Kidney epithelial cell (primary cell): Measurements from ENCODE around the gene ANAPC10. TPM values are rescaled to one million over a fixed set of nuclear protein-coding genes. Genes with fewer than 3 reads are reported as not detected.

Experiments
- DNase-seq: peaks from one replicate; pipeline ENCODE4 v3.0.0-alpha.2; 2010; ENCODE audit warnings: low read depth
- H3K27me3 ChIP-seq: 2 replicates; pipeline ENCODE4 v1.6.0; 2011; ENCODE audit warnings: low read length; ENCODE audit not compliant: control insufficient read depth, insufficient read depth
- H3K36me3 ChIP-seq: 2 replicates; pipeline ENCODE4 v1.5.1; 2011; ENCODE audit warnings: low read length; ENCODE audit not compliant: control insufficient read depth, insufficient read depth
- H3K4me3 ChIP-seq: 2 replicates; pipeline ENCODE4 v1.5.1; 2011; ENCODE audit warnings: low read depth, mild to moderate bottlenecking, control low read depth, low read length
- total RNA-seq: library from RNA; depleted of rRNA; stranded (reverse); fragments of >200 nt; gene quantifications from 2 replicates; pipeline ENCODE4 v1.2.3, GENCODE V29; 2015
- TF ChIP-seq, protein P1 (sequence below): IDR thresholded peaks from 2 replicates; pipeline ENCODE4 v1.5.1; 2011; ENCODE audit warnings: mild to moderate bottlenecking, moderate library complexity, low read length, control low read depth, inconsistent platforms; ENCODE audit not compliant: insufficient read depth, poor library complexity, severe bottlenecking

ANAPC10 gene
- total RNA-seq, 1 donor from 2014 or later = 25.0 TPM

DNA sequence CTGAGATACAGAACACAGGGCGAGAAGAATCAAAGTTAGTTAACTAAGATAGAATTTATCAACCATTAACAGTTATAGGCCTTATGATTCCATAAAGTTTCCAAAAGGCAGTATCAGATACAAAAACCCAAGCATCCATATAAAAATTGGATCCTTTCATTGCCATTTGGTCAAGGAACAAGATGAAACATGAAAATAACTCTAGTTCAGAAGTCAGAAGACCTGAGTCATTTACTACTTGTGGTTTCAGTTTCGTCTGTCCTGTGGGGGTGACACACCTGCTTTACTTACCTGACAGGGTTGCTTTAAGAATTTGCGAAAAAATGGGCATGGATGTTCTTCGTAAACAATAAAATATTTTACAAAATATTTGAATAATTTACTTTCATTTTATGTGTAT, 130.8 kb downstream of the ANAPC10 start:
- no peaks in the 10 kb centered on the region for H3K27me3 ChIP-seq
- peak; percentile 9 for DNase-seq
- no peaks in the 10 kb centered on the region for H3K36me3 ChIP-seq
- TF ChIP-seq, protein P1, sequence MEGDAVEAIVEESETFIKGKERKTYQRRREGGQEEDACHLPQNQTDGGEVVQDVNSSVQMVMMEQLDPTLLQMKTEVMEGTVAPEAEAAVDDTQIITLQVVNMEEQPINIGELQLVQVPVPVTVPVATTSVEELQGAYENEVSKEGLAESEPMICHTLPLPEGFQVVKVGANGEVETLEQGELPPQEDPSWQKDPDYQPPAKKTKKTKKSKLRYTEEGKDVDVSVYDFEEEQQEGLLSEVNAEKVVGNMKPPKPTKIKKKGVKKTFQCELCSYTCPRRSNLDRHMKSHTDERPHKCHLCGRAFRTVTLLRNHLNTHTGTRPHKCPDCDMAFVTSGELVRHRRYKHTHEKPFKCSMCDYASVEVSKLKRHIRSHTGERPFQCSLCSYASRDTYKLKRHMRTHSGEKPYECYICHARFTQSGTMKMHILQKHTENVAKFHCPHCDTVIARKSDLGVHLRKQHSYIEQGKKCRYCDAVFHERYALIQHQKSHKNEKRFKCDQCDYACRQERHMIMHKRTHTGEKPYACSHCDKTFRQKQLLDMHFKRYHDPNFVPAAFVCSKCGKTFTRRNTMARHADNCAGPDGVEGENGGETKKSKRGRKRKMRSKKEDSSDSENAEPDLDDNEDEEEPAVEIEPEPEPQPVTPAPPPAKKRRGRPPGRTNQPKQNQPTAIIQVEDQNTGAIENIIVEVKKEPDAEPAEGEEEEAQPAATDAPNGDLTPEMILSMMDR = no peak
- no peak overlapping the region for H3K4me3 ChIP-seq

DNA sequence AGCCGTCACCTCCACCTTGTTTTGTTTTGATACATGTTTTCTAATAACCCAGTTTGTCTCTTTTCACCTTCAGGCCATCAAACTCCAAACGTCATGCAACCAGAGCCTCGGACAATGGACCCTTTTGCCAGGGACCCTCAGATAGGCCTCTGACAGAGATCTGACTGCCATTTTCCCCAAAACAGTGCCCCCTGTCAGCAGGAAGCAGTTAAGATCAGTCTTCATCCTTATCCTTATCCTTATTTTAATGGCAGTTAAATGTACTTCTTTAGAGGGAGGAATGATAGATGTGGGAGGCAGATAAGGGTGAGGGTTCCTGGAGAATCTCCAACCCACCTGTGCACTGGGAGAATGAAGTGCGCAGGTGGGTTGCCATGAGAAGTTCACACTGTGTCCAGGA, 135.7 kb downstream of the ANAPC10 start:
- no peak for DNase-seq
- Histone ChIP-seq H3K27me3 (no peaks in the 10 kb centered on the region), H3K4me3 (no peak overlapping the region), H3K36me3 (no peaks in the 10 kb centered on the region)
- TF ChIP-seq, protein P1 = no peak

DNA sequence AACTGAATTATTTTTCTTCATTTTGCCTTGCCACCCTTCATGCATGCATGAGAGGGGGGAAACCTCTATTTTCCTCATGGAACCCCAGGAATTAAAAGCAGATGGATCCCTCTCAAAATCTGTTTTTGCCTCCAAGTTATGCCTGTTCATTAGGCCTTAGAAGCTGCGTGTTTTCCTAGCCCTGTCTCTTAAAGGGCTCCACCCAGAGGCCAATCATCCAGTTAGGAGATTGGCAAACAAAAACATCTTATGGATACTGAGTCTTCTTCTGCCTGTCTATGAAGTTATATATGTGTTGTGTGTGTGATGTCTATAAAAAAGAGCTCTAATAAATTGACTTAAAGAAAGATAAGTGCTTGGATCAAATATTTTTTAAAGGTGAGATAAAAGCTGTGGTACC, 142.9 kb downstream of the ANAPC10 start:
- H3K27me3 ChIP-seq = no peaks in the 10 kb centered on the region
- TF ChIP-seq, protein P1 = no peak
- no peak for DNase-seq
- no peak overlapping the region for H3K4me3 ChIP-seq
- no peaks in the 10 kb centered on the region for H3K36me3 ChIP-seq

DNA sequence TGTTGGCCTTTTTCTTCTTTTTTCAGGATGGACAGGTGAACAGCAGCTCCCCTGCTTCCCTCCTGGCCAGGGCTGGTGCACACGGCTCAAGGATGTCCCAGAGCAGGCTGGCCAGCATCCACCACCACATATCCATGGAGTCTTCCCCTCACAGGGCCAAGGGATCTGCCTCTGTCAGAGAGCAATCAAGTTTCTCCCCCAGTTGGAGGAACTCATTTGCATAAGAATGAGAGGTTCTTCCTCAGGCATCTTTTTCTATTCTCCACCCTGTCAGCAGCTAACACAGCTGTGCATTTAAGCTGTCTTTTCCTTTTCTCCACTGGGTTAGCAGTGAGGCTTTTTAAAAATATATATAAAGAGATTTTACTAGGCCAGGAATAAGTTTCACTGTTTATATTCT, 143.8 kb downstream of the ANAPC10 start:
- no peaks in the 10 kb centered on the region for H3K36me3 ChIP-seq
- H3K27me3 ChIP-seq = no peaks in the 10 kb centered on the region
- no peak for DNase-seq
- TF ChIP-seq, protein P1 = no peak
- H3K4me3 ChIP-seq = no peak overlapping the region

DNA sequence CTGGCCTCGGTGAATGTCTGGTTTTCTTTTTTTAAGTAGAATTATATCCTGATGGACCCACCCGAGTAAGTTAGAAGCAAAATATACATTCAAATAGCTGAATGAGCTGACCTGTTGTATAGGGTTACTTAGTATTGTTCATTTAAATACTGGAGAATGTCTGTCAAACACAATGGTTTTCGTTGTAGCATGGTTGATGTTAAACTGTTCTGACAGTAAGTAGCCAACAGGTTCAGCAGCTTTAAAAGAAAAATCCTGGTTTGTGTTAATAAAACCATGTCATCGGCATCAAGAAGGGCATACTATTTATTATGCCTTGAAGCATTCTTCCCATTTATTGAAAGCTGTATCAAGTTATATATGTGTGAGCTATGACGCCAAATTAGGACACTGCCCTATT, 149.6 kb downstream of the ANAPC10 start:
- DNase-seq = no peak
- Histone ChIP-seq H3K4me3 (no peak overlapping the region), H3K27me3 (no peaks in the 10 kb centered on the region), H3K36me3 (no peaks in the 10 kb centered on the region)
- TF ChIP-seq, protein P1 = no peak

DNA sequence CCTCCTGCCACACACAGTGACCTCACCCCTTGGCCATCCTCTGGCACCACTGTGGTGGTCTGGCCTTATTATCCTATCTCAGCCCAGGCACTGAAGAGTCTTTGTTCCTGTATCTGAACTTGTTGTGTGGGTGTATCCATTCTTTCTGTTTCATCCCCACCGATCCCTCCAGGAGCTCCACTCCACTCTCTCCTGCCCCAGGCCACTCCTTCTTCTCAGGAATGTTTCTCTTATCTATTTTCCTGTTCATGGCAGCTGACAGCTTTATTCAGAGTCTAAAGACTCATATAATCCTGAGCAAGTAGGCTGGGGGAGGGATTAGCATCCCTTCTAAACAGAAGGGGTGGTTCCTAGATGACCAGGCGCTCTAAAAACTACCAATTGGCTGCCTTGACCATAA, 150.0 kb downstream of the ANAPC10 start:
- TF ChIP-seq, protein P1 = no peak
- no peak for DNase-seq
- H3K36me3 ChIP-seq = no peaks in the 10 kb centered on the region
- no peak overlapping the region for H3K4me3 ChIP-seq
- H3K27me3 ChIP-seq = no peaks in the 10 kb centered on the region

Other genes with a start within 250 kb of the ANAPC10 start
- 95.8 and 97.6 TPM in 2 replicates for gene ABCE1, start 115 bp upstream of the ANAPC10 start, total RNA-seq
- 28.1 and 33.7 TPM in 2 replicates for gene OTUD4, start 82.4 kb upstream of the ANAPC10 start, total RNA-seq